Vagina (tissue), 2 donors: ENCODE measurements around the gene PDK4. TPM values are rescaled to one million over a fixed set of nuclear protein-coding genes. Genes with fewer than 3 reads are reported as not detected.

Source experiments
- DNase-seq, 2 donors: peaks; one replicate each; pipeline ENCODE4 v3.0.0-alpha.2; 2017; ENCODE audit errors: extremely low spot score in 2 of 2
- H3K27ac ChIP-seq: fragments of 200-600 bp; sonication (generic); one replicate; pipeline ENCODE4 v1.5.1; 2019
- H3K27me3 ChIP-seq: fragments of 200-600 bp; sonication (generic); one replicate; pipeline ENCODE4 v1.5.1; 2019
- H3K36me3 ChIP-seq, 2 donors: fragments of 200-600 bp; sonication (generic); one replicate each; pipeline ENCODE4 v1.5.1; 2017 to 2019
- H3K4me1 ChIP-seq: fragments of 200-600 bp; sonication (generic); one replicate; pipeline ENCODE4 v1.5.1; 2019
- H3K4me3 ChIP-seq, 2 donors: fragments of 200-600 bp; sonication (generic); 1 replicate in 1 of 2; 2 replicates in 1 of 2; pipeline ENCODE4 v1.5.1; 2016 to 2019
- H3K9me3 ChIP-seq: fragments of 200-600 bp; sonication (generic); one replicate; pipeline ENCODE4 v1.5.1; 2019
- CTCF ChIP-seq, 3 experiments: fragments of 450-650 bp in 2 of 3; fragments of 200-600 bp in 1 of 3; sonication (generic) in 1 of 3; IDR thresholded peaks; one replicate each; pipeline ENCODE4 v1.5.1; 2017 to 2019; ENCODE audit warnings: antibody characterized with exemption in 3 of 3, mild to moderate bottlenecking in 2 of 3, moderate library complexity in 2 of 3
- POLR2A ChIP-seq, 2 donors: fragments of 450-650 bp; IDR thresholded peaks; one replicate each; pipeline ENCODE4 v1.6.1; 2017; ENCODE audit warnings: antibody characterized with exemption in 2 of 2, mild to moderate bottlenecking in 2 of 2, moderate library complexity in 2 of 2
- POLR2AphosphoS5 ChIP-seq, 2 donors: sonication (generic); formaldehyde crosslinking; IDR thresholded peaks; one replicate each; pipeline ENCODE4 v1.9.0; 2017; ENCODE audit warnings: antibody characterized with exemption in 2 of 2, mild to moderate bottlenecking in 2 of 2, low read depth in 1 of 2; ENCODE audit not compliant: insufficient read depth in 1 of 2
- intact Hi-C: fragments of 100-400 bp; cut with DNase I; formaldehyde crosslinking; loops from one replicate; pipeline ENCODE4 v1.15.1; 2023
- total RNA-seq: library from RNA; depleted of rRNA; stranded (reverse); fragments of >200 nt; gene quantifications from one replicate; pipeline ENCODE4 v1.2.3, GENCODE V29; 2016

PDK4 gene
- total RNA-seq, 1 donor from 2014 or later = 399 TPM

- intact Hi-C loops = no loop called here
- Histone ChIP-seq H3K36me3 (peaks cover 0 to 26% of the 10 kb centered on the region in 2 donors), H3K27me3 (no peaks in the 10 kb centered on the region), H3K27ac (no peak overlapping the region), H3K4me1 (no peaks in the 10 kb centered on the region), H3K4me3 (no peak overlapping the region), H3K9me3 (no peaks in the 10 kb centered on the region)
- DNase-seq = no peak
- no peak for TF ChIP-seq POLR2AphosphoS5 (IDR thresholded peaks at IDR 0.05; ENCODE audit: insufficient read depth in 1 of 2, low read depth in 1 of 2)
- TF ChIP-seq CTCF (IDR thresholded peaks at IDR 0.05) = no peak
- TF ChIP-seq POLR2A (IDR thresholded peaks at IDR 0.05) = no peak
Observed at GRCh38 chr7:95581467-95581866, 14.8 kb downstream of the PDK4 start.

- Histone ChIP-seq H3K4me1 (no peaks in the 10 kb centered on the region), H3K9me3 (no peaks in the 10 kb centered on the region), H3K4me3 (no peak overlapping the region), H3K27ac (no peak overlapping the region), H3K27me3 (no peaks in the 10 kb centered on the region), H3K36me3 (peaks cover 0 to 6% of the 10 kb centered on the region in 2 donors)
- intact Hi-C loops = no loop called here
- DNase-seq = no peak
- no peak for TF ChIP-seq POLR2A (IDR thresholded peaks at IDR 0.05)
- no peak for TF ChIP-seq POLR2AphosphoS5 (IDR thresholded peaks at IDR 0.05; ENCODE audit: insufficient read depth in 1 of 2, low read depth in 1 of 2)
- no peak for TF ChIP-seq CTCF (IDR thresholded peaks at IDR 0.05)
Observed at GRCh38 chr7:95579318-95579717, 17.0 kb downstream of the PDK4 start.

GRCh38 chr7:95578299-95578855 is 17.9 kb downstream of the PDK4 start:
- intact Hi-C loops = no loop called here

GRCh38 chr7:95577137-95577536 is 19.2 kb downstream of the PDK4 start:
- H3K9me3 ChIP-seq = no peaks in the 10 kb centered on the region
- no peak for TF ChIP-seq CTCF (IDR thresholded peaks at IDR 0.05)
- no peak for TF ChIP-seq POLR2A (IDR thresholded peaks at IDR 0.05)
- no peak for TF ChIP-seq POLR2AphosphoS5 (IDR thresholded peaks at IDR 0.05; ENCODE audit: insufficient read depth in 1 of 2, low read depth in 1 of 2)

More at GRCh38 chr7:95578299-95578855, 17.9 kb downstream of the PDK4 start:
- TF ChIP-seq POLR2AphosphoS5 (IDR thresholded peaks at IDR 0.05; ENCODE audit: insufficient read depth in 1 of 2, low read depth in 1 of 2) = no peak
- TF ChIP-seq CTCF (IDR thresholded peaks at IDR 0.05) = no peak
- no peak for TF ChIP-seq POLR2A (IDR thresholded peaks at IDR 0.05)
- H3K27me3 ChIP-seq = no peaks in the 10 kb centered on the region
- no peak for DNase-seq
- no peaks in the 10 kb centered on the region for H3K36me3 ChIP-seq
- no peak overlapping the region for H3K27ac ChIP-seq
- no peak overlapping the region for H3K4me3 ChIP-seq
- no peaks in the 10 kb centered on the region for H3K4me1 ChIP-seq
- no peaks in the 10 kb centered on the region for H3K9me3 ChIP-seq

GRCh38 chr7:95569720-95570119 is 26.6 kb downstream of the PDK4 start:
- H3K27me3 ChIP-seq = no peaks in the 10 kb centered on the region
- TF ChIP-seq POLR2A (IDR thresholded peaks at IDR 0.05) = no peak
- no peak for TF ChIP-seq CTCF (IDR thresholded peaks at IDR 0.05)
- no peak for TF ChIP-seq POLR2AphosphoS5 (IDR thresholded peaks at IDR 0.05; ENCODE audit: insufficient read depth in 1 of 2, low read depth in 1 of 2)
- H3K4me1 ChIP-seq = no peaks in the 10 kb centered on the region
- no peaks in the 10 kb centered on the region for H3K9me3 ChIP-seq
- no peak overlapping the region for H3K27ac ChIP-seq
- H3K4me3 ChIP-seq = no peak overlapping the region
- no peak for DNase-seq
- no peaks in the 10 kb centered on the region for H3K36me3 ChIP-seq
- intact Hi-C loops = no loop called here

More at GRCh38 chr7:95577137-95577536, 19.2 kb downstream of the PDK4 start:
- H3K27me3 ChIP-seq = no peaks in the 10 kb centered on the region
- no peaks in the 10 kb centered on the region for H3K4me1 ChIP-seq
- H3K4me3 ChIP-seq = no peak overlapping the region
- no peaks in the 10 kb centered on the region for H3K36me3 ChIP-seq
- H3K27ac ChIP-seq = no peak overlapping the region
- intact Hi-C loops = no loop called here
- DNase-seq = no peak
